ENCODE results near the gene POU6F1. TPM values are rescaled to one million over a fixed set of nuclear protein-coding genes. Genes with fewer than 3 reads are reported as not detected.

POU6F1 gene
- total RNA-seq, 2 donors from 2014 or later: 11.4 to 16.4 TPM

DNA sequence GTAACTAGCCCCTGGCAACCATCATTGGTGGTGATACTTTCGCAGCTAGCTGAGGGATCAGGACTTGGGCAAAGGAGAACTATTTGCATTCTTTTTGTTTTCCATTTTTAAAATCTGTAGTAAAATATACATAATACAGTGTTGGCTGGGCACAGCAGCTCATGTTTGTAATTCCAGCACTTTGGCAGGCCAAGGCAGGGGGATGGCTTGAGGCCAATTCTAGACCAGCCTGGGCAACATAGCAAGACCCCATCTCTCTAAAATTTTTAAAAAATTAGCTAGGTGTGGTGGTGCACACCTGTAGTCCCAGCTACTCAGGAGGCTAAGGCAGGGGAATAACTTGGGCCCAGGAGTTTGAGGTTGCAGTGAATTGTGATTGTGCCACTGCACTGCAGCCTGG is 64.9 kb downstream of the POU6F1 start:
- Mint-ChIP-seq H3K36me3 (ENCODE audit: low read depth) (no peaks in the 10 kb centered on the region), H3K4me3 (no peak overlapping the region), H3K4me1 (no peaks in the 10 kb centered on the region), H3K9me3 (no peaks in the 10 kb centered on the region), H3K27me3 (ENCODE audit: insufficient read depth) (no peaks in the 10 kb centered on the region), H3K27ac (no peak overlapping the region)
- Histone ChIP-seq H3K27me3 (ENCODE audit: control insufficient read depth, insufficient read depth, low read length, poor library complexity, severe bottlenecking) (no peaks in the 10 kb centered on the region), H3K9ac (ENCODE audit: extremely low read depth, low read length, poor library complexity, severe bottlenecking) (no peak overlapping the region), H3K9me3 (ENCODE audit: control insufficient read depth, low read length) (no peaks in the 10 kb centered on the region), H3K27ac (ENCODE audit: low read depth, low read length) (no peak overlapping the region), H3K4me1 (ENCODE audit: control insufficient read depth, insufficient read depth, low read length) (no peaks in the 10 kb centered on the region), H3K36me3 (ENCODE audit: control insufficient read depth, insufficient read depth, low read length) (no peaks in the 10 kb centered on the region), H3K4me3 (ENCODE audit: low read length) (no peak overlapping the region)
- 100% methylated on average over 1 of the region's 1 CpG for WGBS, 2 experiments (ENCODE audit: insufficient coverage in 1 of 2, insufficient read length in 1 of 2)
- TF ChIP-seq, protein P1, sequence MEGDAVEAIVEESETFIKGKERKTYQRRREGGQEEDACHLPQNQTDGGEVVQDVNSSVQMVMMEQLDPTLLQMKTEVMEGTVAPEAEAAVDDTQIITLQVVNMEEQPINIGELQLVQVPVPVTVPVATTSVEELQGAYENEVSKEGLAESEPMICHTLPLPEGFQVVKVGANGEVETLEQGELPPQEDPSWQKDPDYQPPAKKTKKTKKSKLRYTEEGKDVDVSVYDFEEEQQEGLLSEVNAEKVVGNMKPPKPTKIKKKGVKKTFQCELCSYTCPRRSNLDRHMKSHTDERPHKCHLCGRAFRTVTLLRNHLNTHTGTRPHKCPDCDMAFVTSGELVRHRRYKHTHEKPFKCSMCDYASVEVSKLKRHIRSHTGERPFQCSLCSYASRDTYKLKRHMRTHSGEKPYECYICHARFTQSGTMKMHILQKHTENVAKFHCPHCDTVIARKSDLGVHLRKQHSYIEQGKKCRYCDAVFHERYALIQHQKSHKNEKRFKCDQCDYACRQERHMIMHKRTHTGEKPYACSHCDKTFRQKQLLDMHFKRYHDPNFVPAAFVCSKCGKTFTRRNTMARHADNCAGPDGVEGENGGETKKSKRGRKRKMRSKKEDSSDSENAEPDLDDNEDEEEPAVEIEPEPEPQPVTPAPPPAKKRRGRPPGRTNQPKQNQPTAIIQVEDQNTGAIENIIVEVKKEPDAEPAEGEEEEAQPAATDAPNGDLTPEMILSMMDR (conservative IDR thresholded peaks at IDR 0.05): no peak
- no peak for DNase-seq

DNA sequence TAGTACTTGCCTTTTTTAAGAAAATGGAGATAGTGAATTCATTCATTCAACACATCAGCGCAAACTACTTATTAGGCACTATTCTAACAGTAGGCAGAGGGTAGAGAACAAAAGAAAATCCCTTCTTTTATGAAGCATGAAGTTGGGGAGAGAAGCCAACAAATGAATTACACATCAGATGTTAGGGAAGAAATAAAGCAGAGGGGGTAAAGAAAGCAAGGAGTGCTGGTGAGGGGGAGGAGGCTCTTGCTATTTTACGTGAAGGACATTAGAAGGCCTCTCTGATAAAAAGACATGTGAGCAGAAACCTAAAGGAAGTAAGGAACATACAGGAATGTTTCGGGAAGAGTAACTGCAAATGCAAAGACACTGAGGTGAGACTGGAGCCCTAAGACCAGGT is 67.1 kb downstream of the POU6F1 start:
- Mint-ChIP-seq H3K4me1 (peaks cover 8% of the 10 kb centered on the region), H3K9me3 (no peaks in the 10 kb centered on the region), H3K36me3 (ENCODE audit: low read depth) (no peaks in the 10 kb centered on the region), H3K4me3 (no peak overlapping the region), H3K27me3 (ENCODE audit: insufficient read depth) (no peaks in the 10 kb centered on the region), H3K27ac (peak overlapping the region; percentile 8)
- Histone ChIP-seq H3K27ac (ENCODE audit: low read depth, low read length) (no peak overlapping the region), H3K27me3 (ENCODE audit: control insufficient read depth, insufficient read depth, low read length, poor library complexity, severe bottlenecking) (no peaks in the 10 kb centered on the region), H3K4me3 (ENCODE audit: low read length) (no peak overlapping the region), H3K9me3 (ENCODE audit: control insufficient read depth, low read length) (no peaks in the 10 kb centered on the region), H3K9ac (ENCODE audit: extremely low read depth, low read length, poor library complexity, severe bottlenecking) (no peak overlapping the region), H3K36me3 (ENCODE audit: control insufficient read depth, insufficient read depth, low read length) (no peaks in the 10 kb centered on the region), H3K4me1 (ENCODE audit: control insufficient read depth, insufficient read depth, low read length) (no peaks in the 10 kb centered on the region)
- no peak for DNase-seq
- 64 to 66% methylated on average over 2 of the region's 3 CpGs for WGBS, 2 experiments (ENCODE audit: insufficient coverage in 1 of 2, insufficient read length in 1 of 2)
- TF ChIP-seq, protein P1 (conservative IDR thresholded peaks at IDR 0.05): no peak

DNA sequence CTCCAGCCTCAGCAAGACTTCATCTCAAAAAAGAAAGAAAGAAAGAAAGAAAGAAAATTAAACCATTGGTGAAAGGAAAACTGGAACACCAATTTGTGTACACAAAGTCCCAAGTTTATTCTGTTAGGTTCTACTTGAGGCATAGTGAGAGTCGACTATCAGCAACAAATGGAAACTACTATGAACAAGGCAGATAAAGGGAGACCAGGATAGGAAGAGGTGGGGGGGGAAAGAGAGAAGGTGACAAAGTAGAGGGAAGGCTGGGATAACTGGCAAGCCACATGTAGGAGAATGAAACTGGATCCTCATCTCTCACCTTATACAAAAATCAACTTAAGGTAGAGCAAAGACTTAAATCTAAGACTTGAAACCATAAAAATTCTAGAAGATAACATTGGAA is 70.6 kb downstream of the POU6F1 start:
- H3K4me1 Mint-ChIP-seq: peaks cover 8% of the 10 kb centered on the region
- H3K4me3 ChIP-seq (ENCODE audit: low read length): no peak overlapping the region
- no peak overlapping the region for H3K9ac ChIP-seq (ENCODE audit: extremely low read depth, low read length, poor library complexity, severe bottlenecking)
- no peaks in the 10 kb centered on the region for H3K27me3 Mint-ChIP-seq (ENCODE audit: insufficient read depth)
- TF ChIP-seq, protein P1 (conservative IDR thresholded peaks at IDR 0.05): no peak
- no peaks in the 10 kb centered on the region for H3K36me3 ChIP-seq (ENCODE audit: control insufficient read depth, insufficient read depth, low read length)
- no peak overlapping the region for H3K27ac ChIP-seq (ENCODE audit: low read depth, low read length)
- H3K4me1 ChIP-seq (ENCODE audit: control insufficient read depth, insufficient read depth, low read length): no peaks in the 10 kb centered on the region
- 84 to 88% methylated on average over 1 of the region's 1 CpG for WGBS, 2 experiments (ENCODE audit: insufficient coverage in 1 of 2, insufficient read length in 1 of 2)
- H3K27ac Mint-ChIP-seq: peak overlapping the region; percentile 4
- DNase-seq: no peak
- no peak overlapping the region for H3K4me3 Mint-ChIP-seq
- H3K9me3 ChIP-seq (ENCODE audit: control insufficient read depth, low read length): no peaks in the 10 kb centered on the region
- peaks cover 2% of the 10 kb centered on the region for H3K9me3 Mint-ChIP-seq
- H3K36me3 Mint-ChIP-seq (ENCODE audit: low read depth): peaks cover 8% of the 10 kb centered on the region
- no peaks in the 10 kb centered on the region for H3K27me3 ChIP-seq (ENCODE audit: control insufficient read depth, insufficient read depth, low read length, poor library complexity, severe bottlenecking)

Measured in endodermal cell (in vitro differentiated cells).